HS-27A (cell line): ENCODE results near the gene AGTPBP1.

Experiments used
- DNase-seq: peaks from one replicate; pipeline ENCODE4 v3.0.0-alpha.2; 2012; ENCODE audit warnings: low read depth, missing footprints

The AGTPBP1 gene

GRCh38 chr9:85534340-85534739 lies 207.4 kb downstream of the AGTPBP1 start:
- no peak for DNase-seq

- no peak for DNase-seq
These were observed 208.2 kb downstream of the AGTPBP1 start for GRCh38 chr9:85533538-85533937.

GRCh38 chr9:85530721-85531120 lies 211.0 kb downstream of the AGTPBP1 start:
- no peak for DNase-seq

- DNase-seq: no peak
These were observed 213.1 kb downstream of the AGTPBP1 start for GRCh38 chr9:85528607-85529006.

GRCh38 chr9:85528142-85528541 lies 213.6 kb downstream of the AGTPBP1 start:
- DNase-seq: no peak

- no peak for DNase-seq
These were observed 214.3 kb downstream of the AGTPBP1 start for GRCh38 chr9:85527331-85528020.

GRCh38 chr9:85524531-85524930 lies 217.2 kb downstream of the AGTPBP1 start:
- no peak for DNase-seq

GRCh38 chr9:85523202-85523601 lies 218.6 kb downstream of the AGTPBP1 start:
- no peak for DNase-seq

- DNase-seq: no peak
These were observed 219.2 kb downstream of the AGTPBP1 start for GRCh38 chr9:85522459-85523092.

GRCh38 chr9:85521371-85522197 lies 220.2 kb downstream of the AGTPBP1 start:
- DNase-seq: no peak

- no peak for DNase-seq
These were observed 224.6 kb downstream of the AGTPBP1 start for GRCh38 chr9:85516976-85517637.

GRCh38 chr9:85516455-85516854 lies 225.3 kb downstream of the AGTPBP1 start:
- no peak for DNase-seq

GRCh38 chr9:85515021-85515420 lies 226.7 kb downstream of the AGTPBP1 start:
- no peak for DNase-seq

GRCh38 chr9:85514256-85514655 lies 227.5 kb downstream of the AGTPBP1 start:
- no peak for DNase-seq

- DNase-seq: no peak
These were observed 230.0 kb downstream of the AGTPBP1 start for GRCh38 chr9:85511746-85512145.

- DNase-seq: no peak
These were observed 230.8 kb downstream of the AGTPBP1 start for GRCh38 chr9:85510830-85511504.

- no peak for DNase-seq
These were observed 233.1 kb downstream of the AGTPBP1 start for GRCh38 chr9:85508616-85509015.

GRCh38 chr9:85505612-85506011 lies 236.1 kb downstream of the AGTPBP1 start:
- DNase-seq: no peak

GRCh38 chr9:85502815-85503655 lies 238.7 kb downstream of the AGTPBP1 start:
- no peak for DNase-seq

- DNase-seq: no peak
These were observed 239.9 kb downstream of the AGTPBP1 start for GRCh38 chr9:85501882-85502281.

GRCh38 chr9:85501456-85501855 lies 240.3 kb downstream of the AGTPBP1 start:
- DNase-seq: no peak
